Endometrium (tissue), 2 donors: Measurements from ENCODE around the gene NUDT14.

Experiments used
- FAIRE-seq: peaks from 2 replicates; lab custom pipeline; 2012; peaks lifted over from hg19 to GRCh38; lab: Jason Lieb, UNC
- donor health status: control.
- donor health status: control.

Gene NUDT14

DNA sequence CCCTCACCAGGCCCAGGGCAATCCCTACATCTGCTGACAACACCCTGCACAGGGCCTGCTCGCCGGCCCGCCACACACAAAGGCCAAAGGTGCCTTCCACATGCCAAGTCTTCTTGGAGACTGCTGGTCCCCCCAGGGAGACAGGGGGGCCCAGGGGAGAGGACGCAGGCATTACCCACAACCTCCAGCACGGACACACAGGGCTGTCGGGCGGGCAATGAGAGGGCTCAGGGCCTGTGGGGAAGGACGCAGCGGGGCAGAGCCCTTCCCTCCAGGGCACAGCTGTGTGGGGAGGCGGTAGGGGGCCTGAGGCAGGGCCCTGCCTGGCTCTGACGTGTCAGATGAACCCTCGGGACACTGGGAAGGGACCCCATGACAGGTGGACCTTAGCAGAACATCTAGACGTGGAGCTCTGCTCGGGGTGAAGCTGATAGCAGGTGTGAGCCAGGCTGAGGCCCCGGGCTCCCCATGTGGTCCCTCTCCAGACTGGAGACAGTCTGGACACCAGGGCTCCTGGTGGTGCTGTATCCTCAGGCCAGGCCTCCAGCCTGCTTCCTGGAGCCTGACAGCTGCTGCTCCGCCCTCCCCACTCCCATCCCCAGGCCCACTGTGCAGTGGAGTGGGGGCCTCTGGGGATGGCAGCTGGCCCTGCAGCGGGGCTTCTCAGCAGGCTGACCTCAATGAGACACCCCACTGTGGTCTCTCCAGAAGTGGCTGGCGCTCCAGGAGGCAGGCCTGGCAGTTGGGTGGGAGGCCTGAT is 31.6 kb upstream of the NUDT14 start:
- no peak for FAIRE-seq

DNA sequence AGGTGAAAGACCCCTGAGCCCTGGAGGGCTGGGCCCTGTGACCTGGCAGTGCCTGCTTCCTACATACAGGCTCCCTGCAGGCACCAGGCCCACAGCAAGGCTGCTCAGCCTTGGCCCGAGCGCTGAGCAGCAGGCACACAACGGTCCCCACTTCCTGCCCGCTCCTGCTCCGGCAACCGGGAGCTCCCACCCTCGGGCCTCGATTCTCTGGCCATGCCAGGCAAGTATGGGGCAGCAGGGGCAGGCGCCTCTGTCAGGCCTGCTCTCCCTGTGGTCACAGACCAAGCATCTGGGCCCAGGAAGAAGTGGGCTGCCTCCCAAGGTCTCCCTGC is 30.6 kb upstream of the NUDT14 start:
- FAIRE-seq, result no peak

DNA sequence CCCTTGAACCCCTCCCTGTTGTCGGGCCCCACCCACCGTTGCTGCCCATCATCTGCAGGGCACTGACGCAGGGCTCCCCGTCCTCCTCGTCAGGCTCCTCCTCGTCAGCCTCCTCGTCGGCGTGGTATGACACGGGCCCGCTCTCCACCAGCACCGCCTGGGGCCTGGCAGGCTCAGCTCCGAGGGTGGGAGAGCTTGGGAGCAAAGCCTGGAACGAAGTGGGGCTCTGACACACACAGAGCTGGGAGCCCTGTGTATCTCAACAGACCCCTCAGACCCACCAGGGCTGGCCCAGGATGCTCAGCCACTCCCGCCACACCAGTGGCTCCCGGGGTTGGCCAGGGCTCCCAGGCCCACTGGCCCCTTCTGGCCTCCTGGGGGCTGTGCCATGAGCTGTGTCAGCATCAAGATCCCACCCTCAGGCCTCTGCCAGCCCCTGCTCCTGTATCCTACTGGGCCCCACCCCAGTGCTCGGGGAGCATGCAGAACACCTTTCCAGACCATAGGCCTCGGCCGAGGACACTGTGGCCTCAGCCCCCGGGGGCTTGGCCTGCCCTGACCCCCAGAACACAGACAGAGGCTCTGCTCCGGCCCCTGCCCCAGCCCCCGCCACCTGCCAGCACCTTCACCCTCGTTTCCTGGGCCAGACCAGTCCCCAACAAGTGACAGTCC is 30.1 kb upstream of the NUDT14 start:
- no peak for FAIRE-seq

DNA sequence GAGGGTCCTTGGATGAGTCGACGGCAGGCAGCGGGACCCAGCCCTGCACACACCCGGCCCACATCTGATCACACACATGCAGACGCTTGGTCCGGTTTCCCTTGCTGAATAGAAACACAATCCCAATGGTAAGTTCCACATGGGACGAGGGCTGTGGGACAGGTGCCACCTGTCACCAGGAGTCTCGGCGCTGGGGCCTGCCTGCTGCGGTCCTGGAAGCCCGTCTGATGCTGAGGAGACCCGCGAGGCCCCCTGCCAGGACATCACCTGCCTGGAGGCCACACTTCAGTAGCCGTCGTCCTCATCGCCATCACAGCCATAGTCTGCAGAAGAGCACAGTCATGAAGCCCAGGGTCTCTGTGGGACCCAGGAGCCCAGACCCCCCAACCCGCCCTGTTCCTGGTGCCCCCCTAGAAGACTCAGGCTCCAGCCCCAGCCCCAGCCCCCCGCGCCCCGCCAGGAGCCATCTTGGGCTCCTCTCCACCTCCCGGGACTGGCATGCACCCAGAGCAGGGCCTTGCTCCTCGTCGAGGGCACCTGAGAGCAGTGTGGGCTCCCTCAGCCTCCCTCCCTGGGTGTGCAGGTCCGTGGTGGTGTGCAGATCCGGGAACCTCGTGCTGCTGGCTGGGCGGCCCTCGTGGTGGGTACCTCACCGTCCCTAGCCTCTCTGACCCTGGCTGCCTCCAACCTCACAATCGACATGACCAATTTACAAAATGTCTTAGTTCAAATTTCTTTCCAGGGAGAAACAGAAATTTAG is 29.3 kb upstream of the NUDT14 start:
- FAIRE-seq, result no peak

GRCh38 chr14:105209646-105210045 is 28.5 kb upstream of the NUDT14 start:
- no peak for FAIRE-seq

DNA sequence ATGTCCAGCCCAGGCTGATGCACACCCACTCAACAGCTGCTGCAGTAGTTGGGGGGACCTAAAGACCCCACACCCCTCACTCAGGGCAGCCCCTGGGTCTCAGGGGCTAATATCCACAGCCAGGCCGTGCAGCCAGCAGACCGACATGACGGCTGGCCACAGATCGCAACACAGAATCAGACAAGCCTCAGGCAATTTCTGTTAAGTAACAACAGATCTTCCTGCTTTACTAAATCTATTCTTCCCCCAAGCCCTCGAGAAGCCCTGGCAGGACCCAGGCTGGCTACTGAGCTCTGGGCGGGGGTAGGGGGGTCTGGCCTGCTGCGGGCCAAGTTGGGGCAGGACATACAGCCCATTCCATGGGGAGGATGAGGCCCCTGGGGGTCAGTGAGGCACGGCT is 28.0 kb upstream of the NUDT14 start:
- no peak for FAIRE-seq

DNA sequence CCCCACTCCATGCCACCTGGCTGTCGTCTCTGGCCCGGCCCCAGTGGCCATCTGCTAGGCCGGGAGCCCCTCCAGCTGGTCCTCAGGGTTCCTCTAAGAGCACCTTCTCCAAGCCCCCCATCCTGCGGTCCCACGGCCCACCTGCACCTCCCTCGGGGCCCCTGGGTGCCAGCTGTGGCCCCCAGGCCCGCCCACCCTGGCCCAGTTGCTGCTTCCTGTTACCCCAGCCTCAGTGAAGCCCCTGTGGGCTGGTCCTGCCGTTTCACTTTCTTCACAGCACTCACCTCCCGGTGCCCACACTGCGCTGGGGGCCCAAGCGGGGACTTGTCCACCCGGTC is 27.6 kb upstream of the NUDT14 start:
- FAIRE-seq, result no peak

GRCh38 chr14:105207996-105208737 is 27.1 kb upstream of the NUDT14 start:
- FAIRE-seq, result no peak

GRCh38 chr14:105207460-105207901 is 26.4 kb upstream of the NUDT14 start:
- FAIRE-seq, result no peak

GRCh38 chr14:105206873-105207272 is 25.8 kb upstream of the NUDT14 start:
- FAIRE-seq, result no peak

GRCh38 chr14:105205673-105206208 is 24.6 kb upstream of the NUDT14 start:
- FAIRE-seq, result no peak

- FAIRE-seq, result no peak
These were observed 24.0 kb upstream of the NUDT14 start for GRCh38 chr14:105204931-105205672.

GRCh38 chr14:105204206-105204930 is 23.3 kb upstream of the NUDT14 start:
- FAIRE-seq, result no peak

DNA sequence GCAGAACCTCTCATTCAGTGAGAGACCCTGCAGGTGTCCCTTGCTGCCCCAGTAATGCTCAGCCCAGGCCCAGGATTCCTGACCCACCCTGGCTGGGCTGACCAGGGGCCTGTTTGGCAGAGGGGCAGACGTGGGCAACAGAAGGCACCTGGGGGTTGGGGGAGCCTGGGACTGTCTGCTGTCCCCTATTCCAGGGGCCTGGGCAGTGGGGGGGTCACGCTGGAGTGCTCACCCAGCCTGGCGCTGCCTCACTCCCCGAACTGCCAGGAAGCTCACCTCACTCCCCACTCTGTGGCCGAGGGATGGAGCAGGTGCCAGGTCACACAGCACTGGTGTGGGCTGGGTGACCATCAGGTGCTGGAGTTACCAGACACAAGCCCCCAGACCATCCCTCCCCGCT is 22.6 kb upstream of the NUDT14 start:
- FAIRE-seq, result no peak

DNA sequence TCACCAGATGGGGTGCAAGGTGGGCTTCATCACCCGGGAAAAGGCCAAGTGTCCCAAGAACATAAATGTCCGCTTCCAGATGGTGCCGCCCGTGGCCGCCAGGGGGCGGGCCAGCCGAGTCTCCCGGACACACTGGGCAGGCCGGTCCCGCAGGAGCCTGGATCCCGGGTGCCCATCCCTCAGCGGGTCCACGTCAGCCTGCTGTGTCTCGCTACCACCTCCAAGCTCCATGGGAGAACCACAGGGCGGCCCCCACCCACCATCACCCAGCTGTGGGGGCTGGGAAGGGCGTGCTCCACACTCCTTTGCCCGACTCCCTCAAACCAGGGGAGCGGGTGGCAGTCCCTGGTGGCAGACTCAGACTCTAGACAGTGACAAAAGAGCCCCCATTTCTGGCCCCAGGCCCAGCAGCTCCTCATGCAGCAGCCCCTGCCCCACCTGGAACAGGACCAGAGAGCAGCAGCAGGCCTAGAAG is 22.0 kb upstream of the NUDT14 start:
- no peak for FAIRE-seq

GRCh38 chr14:105201925-105202513 is 20.9 kb upstream of the NUDT14 start:
- no peak for FAIRE-seq

DNA sequence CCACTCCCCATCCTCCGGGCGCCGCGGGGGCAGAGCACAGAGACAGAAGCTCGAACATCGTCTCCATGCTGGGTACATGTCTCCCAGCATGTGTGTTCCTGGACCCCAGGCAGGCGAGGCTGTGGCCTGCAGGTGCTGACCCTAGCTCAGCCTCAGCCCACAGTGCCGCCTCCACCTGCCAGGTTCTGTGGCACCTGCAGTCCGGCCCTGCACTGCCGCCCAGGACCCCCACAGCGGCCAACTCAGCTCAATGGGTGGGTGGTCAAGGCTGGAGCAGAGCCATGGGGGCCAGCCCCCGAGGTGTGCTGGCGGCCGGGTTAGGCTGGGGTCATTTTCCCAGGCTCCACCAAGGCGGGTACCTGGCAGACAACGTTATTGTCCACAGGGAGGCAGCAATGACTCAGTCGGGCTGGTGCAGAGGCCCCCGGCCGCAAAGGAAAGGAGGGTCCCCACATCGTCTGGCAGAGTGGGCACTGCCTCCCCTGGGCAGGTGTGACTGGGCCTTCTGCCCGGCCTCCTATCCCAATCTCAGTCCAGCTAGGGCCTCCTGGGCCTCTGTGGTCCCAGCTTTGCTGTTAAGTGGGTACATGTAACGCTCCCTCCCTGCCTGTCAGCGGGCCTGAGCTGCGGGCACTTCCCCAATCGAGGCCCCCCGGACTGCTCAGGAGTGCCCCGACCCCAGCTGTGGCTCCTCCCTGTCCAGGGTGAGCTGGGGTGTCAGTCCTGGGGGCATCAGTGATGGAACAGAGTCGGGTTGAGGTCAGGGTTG is 20.2 kb upstream of the NUDT14 start:
- FAIRE-seq, result no peak

GRCh38 chr14:105200641-105201040 is 19.5 kb upstream of the NUDT14 start:
- FAIRE-seq, result no peak

GRCh38 chr14:105200074-105200473 is 19.0 kb upstream of the NUDT14 start:
- no peak for FAIRE-seq

- no peak for FAIRE-seq
These were observed 18.0 kb upstream of the NUDT14 start for GRCh38 chr14:105199093-105199492.
